Heart left ventricle (tissue), 16 donors: ENCODE data around the gene HSD17B1. TPM values are rescaled to one million over a fixed set of nuclear protein-coding genes. Genes with fewer than 3 reads are reported as not detected.

ENCODE experiments used
- ATAC-seq, 4 donors: fragments of 200-7000 bp; cut with Tn5 transposase; one replicate each; pipeline ENCODE4 v1.9.1; 2020 to 2022; ENCODE audit warnings: moderate library complexity in 4 of 4, mild to moderate bottlenecking in 3 of 4, moderate number of reproducible peaks in 1 of 4
- DNase-seq, 5 donors: peaks; one replicate each; pipeline ENCODE4 v3.0.0-alpha.2; 2020
- H3K27ac ChIP-seq, 12 donors: fragments of 200-600 bp; sonication (generic) in 4 of 12; one replicate each; pipeline versions ENCODE4 v1.5.0 to v1.8.0; 2016 to 2022; ENCODE audit warnings: mild to moderate bottlenecking in 2 of 12
- H3K27me3 ChIP-seq, 9 donors: fragments of 200-600 bp; sonication (generic) in 2 of 9; one replicate each; pipeline versions ENCODE4 v1.5.1 to v1.8.0; 2016 to 2022; ENCODE audit warnings: mild to moderate bottlenecking in 3 of 9
- H3K36me3 ChIP-seq, 9 donors: fragments of 200-600 bp; sonication (generic) in 2 of 9; one replicate each; pipeline versions ENCODE4 v1.5.0 to v1.8.0; 2018 to 2022; ENCODE audit warnings: mild to moderate bottlenecking in 2 of 9
- H3K4me1 ChIP-seq, 12 donors: fragments of 200-600 bp; sonication (generic) in 4 of 12; one replicate each; pipeline versions ENCODE4 v1.5.0 to v1.8.0; 2016 to 2022; ENCODE audit warnings: mild to moderate bottlenecking in 3 of 12
- H3K4me3 ChIP-seq, 12 donors: fragments of 200-600 bp; sonication (generic) in 4 of 12; one replicate each; pipeline versions ENCODE4 v1.5.0 to v1.8.0; 2017 to 2022; ENCODE audit warnings: mild to moderate bottlenecking in 9 of 12, moderate library complexity in 4 of 12
- H3K9me3 ChIP-seq, 12 donors: fragments of 200-600 bp; sonication (generic) in 4 of 12; one replicate each; pipeline versions ENCODE4 v1.5.0 to v1.8.0; 2016 to 2022; ENCODE audit warnings: mild to moderate bottlenecking in 1 of 12
- CTCF ChIP-seq, 12 donors: fragments of 200-600 bp; sonication (generic) in 4 of 12; IDR thresholded peaks; one replicate each; pipeline versions ENCODE4 v1.5.0 to v1.8.0; 2018 to 2022; ENCODE audit warnings: antibody characterized with exemption in 12 of 12, mild to moderate bottlenecking in 5 of 12
- POLR2A ChIP-seq, 2 donors: fragments of 450-650 bp; IDR thresholded peaks; one replicate each; pipeline ENCODE4 v1.6.1; 2017; ENCODE audit warnings: antibody characterized with exemption in 2 of 2, mild to moderate bottlenecking in 2 of 2, moderate library complexity in 2 of 2
- WGBS, 4 donors: extraction: QIAGEN DNeasy Blood & Tissue Kit in 2 of 4; methylation state at CpG; one replicate each; pipeline versions ENCODE4 v1.1.5 to v1.1.7; 2013 to 2018; 5-methylcytosine and 5-hydroxymethylcytosine counted together
- intact Hi-C, 10 donors: fragments of 100-400 bp; cut with DNase I; formaldehyde crosslinking; loops; one replicate each; pipeline versions ENCODE4 v1.11.1 to v1.14.2; 2022
- polyA plus RNA-seq, 2 donors: library from polyadenylated mRNA; stranded (reverse); fragments of 200-250 nt; gene quantifications; one replicate each; pipeline ENCODE4 v1.2.3, GENCODE V29; 2013
- total RNA-seq, 9 donors: library from RNA; depleted of rRNA in 2 of 9; stranded (reverse); fragments of >200 nt in 2 of 9; fragmentation: NEBNext Ultra II Directional in 3 of 9; extraction: Animal tissue kit (Norgen Biotek cat#: 25700) in 3 of 9; gene quantifications; one replicate each; pipeline versions ENCODE4 v1.1.0 to v1.2.4, GENCODE V29; 2016 to 2023
- donor health status: ischemic (EF 13 %, LVEDD 7.1; RV severe dilation, severe dysfunction).
- donor health status: healthy with polysubstance abuse.
- donor health status: DM: no; HTN: yes; CAD: no.
- donor health status: DM: no; HTN: no; CAD: no.
- donor health status: ischemic (EF 25% LVEDD 6.9; RV normal size, moderate dysfunction).
- donor health status: ischemic (EF 25% LVEDD 5.7; RV mildly dilated, moderate dysfunction).
- donor health status: healthy.
- donor health status: DM: yes; HTN: yes; CAD: no.
- donor health status: ischemic (EF 35%, LVEDD 5.7; RV mildly dilated, moderate dysfunction).
- donor health status: nonischemic (EF 11% LVEDD 7.7; RV severe dilation, severe dysfunction).
- donor health status: DM: yes; HTN: yes; CAD: no.
- donor health status: PGD.
- donor health status: ischemic (EF 29% LVEDD 5.4; RV normal size, mild dysfunction).
- donor health status: nonischemic (EF 23%, LVEDD 6.1; RV moderate dilation, normal function).

Gene HSD17B1
- total and polyA plus RNA-seq, 11 donors, result 0.32 to 1.8 (median 1.1) TPM; not detected in 1

GRCh38 chr17:42547001-42547461, 5.7 kb upstream of the HSD17B1 start:
- peaks cover 0 to 30% (median 22%) of the 10 kb centered on the region in 9 donors for H3K36me3 ChIP-seq
- H3K27ac ChIP-seq, result peak overlapping the region in 3 of 12 donors; percentile 35 to 54 (median 37)
- no peaks in the 10 kb centered on the region for H3K9me3 ChIP-seq
- ATAC-seq, result peak in 3 of 4 donors; percentile 5 to 17 (median 6)
- 84 to 89% (median 85%) methylated on average over 21 to 23 of the region's 23 CpGs for WGBS, 4 donors
- no peak overlapping the region for H3K4me3 ChIP-seq
- peaks cover 0 to 4% (median 0%) of the 10 kb centered on the region in 9 donors for H3K27me3 ChIP-seq
- intact Hi-C loops, result no loop called here
- TF ChIP-seq CTCF (IDR thresholded peaks at IDR 0.05) (no peak), POLR2A (IDR thresholded peaks at IDR 0.05) (no peak)
- DNase-seq, result no peak
- H3K4me1 ChIP-seq, result peaks cover 0 to 23% (median 11%) of the 10 kb centered on the region in 12 donors

- Histone ChIP-seq H3K27me3 (peaks cover 0 to 4% (median 0%) of the 10 kb centered on the region in 9 donors), H3K27ac (peak overlapping the region in 4 of 12 donors; percentile 21 to 54 (median 36)), H3K9me3 (no peaks in the 10 kb centered on the region), H3K4me3 (peak overlapping the region in 5 of 12 donors; percentile 12 to 45 (median 27)), H3K36me3 (peaks cover 0 to 27% (median 15%) of the 10 kb centered on the region in 9 donors), H3K4me1 (peaks cover 0 to 23% (median 11%) of the 10 kb centered on the region in 12 donors)
- DNase-seq (peak in 4 of 5 donors; percentile 35 to 81 (median 72)), ATAC-seq (peak; percentile 54 to 83 (median 73))
- no peak for TF ChIP-seq POLR2A (IDR thresholded peaks at IDR 0.05)
- no peak for TF ChIP-seq CTCF (IDR thresholded peaks at IDR 0.05)
- intact Hi-C loops, result no loop called here
- 61 to 68% (median 64%) methylated on average over 9 to 14 of the region's 14 CpGs for WGBS, 4 donors
These were observed 5.0 kb upstream of the HSD17B1 start for GRCh38 chr17:42547698-42548069.

- peak in 3 of 5 donors; percentile 45 to 78 (median 56) for DNase-seq
- no peak for TF ChIP-seq POLR2A (IDR thresholded peaks at IDR 0.05)
- peak in 8 of 12 donors; percentile 7 to 35 (median 16) for TF ChIP-seq CTCF (IDR thresholded peaks at IDR 0.05)
- Histone ChIP-seq H3K27ac (peak overlapping the region in 4 of 12 donors; percentile 21 to 54 (median 36)), H3K36me3 (peaks cover 0 to 22% (median 9%) of the 10 kb centered on the region in 9 donors), H3K4me1 (peaks cover 0 to 26% (median 13%) of the 10 kb centered on the region in 12 donors), H3K4me3 (peak overlapping the region in 10 of 12 donors; percentile 12 to 49 (median 28)), H3K27me3 (peaks cover 0 to 4% (median 0%) of the 10 kb centered on the region in 9 donors), H3K9me3 (no peaks in the 10 kb centered on the region)
- peak; percentile 4 to 49 (median 28) for ATAC-seq
- intact Hi-C loops, result no loop called here
- WGBS, 4 donors, result 17 to 47% (median 29%) methylated on average over 61 to 74 of the region's 74 CpGs
These were observed 4.5 kb upstream of the HSD17B1 start for GRCh38 chr17:42548070-42548837.
